ENCODE data around the gene CUX1. TPM values are rescaled to one million over a fixed set of nuclear protein-coding genes. Genes with fewer than 3 reads are reported as not detected.

The CUX1 gene
- total and polyA plus RNA-seq, 2 of the 13 experiments (the other 11 are each of a cell fraction or from before 2014, with no cell fraction given): 13.7 to 14.9 TPM

GRCh38 chr7:101814991-101815825, 2.2 kb upstream of the CUX1 start (continued):
- 0 out of 2 replicates have a peak, but pooled peaks have one; percentile 51 for TF ChIP-seq SRY (CRISPR knock-in tag; IDR thresholded peaks at IDR 0.05)
- TF ChIP-seq SRSF1 (optimal IDR thresholded peaks at IDR 0.05; ENCODE audit: low read depth, low read length): peak; percentile 78
- 0 out of 2 replicates have a peak, but pooled peaks have one; percentile 24 for TF ChIP-seq POGK (CRISPR knock-in tag; conservative IDR thresholded peaks at IDR 0.05)
- TF ChIP-seq ZNF576 (CRISPR knock-in tag; IDR thresholded peaks at IDR 0.05): 0 out of 2 replicates have a peak, but pooled peaks have one; percentile 51
- peak; percentile 35; the same call in 1 of the 2 replicates for TF ChIP-seq NAIF1 (CRISPR knock-in tag; IDR thresholded peaks at IDR 0.05; ENCODE audit: borderline replicate concordance)
- peak; percentile 46; the same call in 1 of the 2 replicates for TF ChIP-seq ZNF788 (CRISPR knock-in tag; IDR thresholded peaks at IDR 0.05; ENCODE audit: borderline replicate concordance)
- peak; percentile 60; the same call in 1 of the 2 replicates for TF ChIP-seq UBTF (CRISPR knock-in tag; IDR thresholded peaks at IDR 0.05)
- TF ChIP-seq ETV6 (CRISPR knock-in tag; conservative IDR thresholded peaks at IDR 0.05): 0 out of 2 replicates have a peak, but pooled peaks have one; percentile 11
- TF ChIP-seq NR1H2 (CRISPR knock-in tag; IDR thresholded peaks at IDR 0.05; ENCODE audit: borderline replicate concordance, low read depth): no peak
- TF ChIP-seq TBX2 (CRISPR knock-in tag; IDR thresholded peaks at IDR 0.05; ENCODE audit: borderline replicate concordance): peak; percentile 31
- 0 out of 2 replicates have a peak, but pooled peaks have one; percentile 40 for TF ChIP-seq EEA1 (CRISPR knock-in tag; IDR thresholded peaks at IDR 0.05; ENCODE audit: borderline replicate concordance)
- TF ChIP-seq BRF2 (CRISPR knock-in tag; IDR thresholded peaks at IDR 0.05): peak; percentile 20; the same call in 1 of the 2 replicates
- TF ChIP-seq ZNF891 (CRISPR knock-in tag; IDR thresholded peaks at IDR 0.05): 0 out of 2 replicates have a peak, but pooled peaks have one; percentile 31
- 0 out of 2 replicates have a peak, but pooled peaks have one; percentile 30 for TF ChIP-seq ZNF589 (CRISPR knock-in tag; conservative IDR thresholded peaks at IDR 0.05)
- TF ChIP-seq AGO1 (IDR thresholded peaks at IDR 0.05; ENCODE audit: low read depth, low read length, poor library complexity, severe bottlenecking): peak; percentile 54
- TF ChIP-seq MTF2 (CRISPR knock-in tag; IDR thresholded peaks at IDR 0.05; ENCODE audit: borderline replicate concordance): peak; percentile 38; the same call in 1 of the 2 replicates
- TF ChIP-seq ZNF879 (CRISPR knock-in tag; IDR thresholded peaks at IDR 0.05): peak; percentile 62; the same call in 1 of the 2 replicates
- TF ChIP-seq ZNF597 (CRISPR knock-in tag; IDR thresholded peaks at IDR 0.05): 0 out of 2 replicates have a peak, but pooled peaks have one; percentile 25
- no peak for TF ChIP-seq PCBP1 (IDR thresholded peaks at IDR 0.05; ENCODE audit: borderline replicate concordance, low read depth, low read length)
